HepG2 (cell line): ENCODE results near the gene ABI2.

Experiments
- CTCF ChIP-seq: sonication (generic); formaldehyde crosslinking; IDR thresholded peaks from 2 replicates; pipeline ENCODE4 v1.5.0; 2020; ENCODE audit warnings: mild to moderate bottlenecking, missing genetic modification reagents, moderate library complexity
- HNF4G ChIP-seq, 2 experiments: sonication (generic) in 1 of 2; formaldehyde crosslinking in 1 of 2; IDR thresholded peaks; 2 replicates each; pipeline versions ENCODE4 v1.4.0 to v1.6.1; 2011 to 2020; ENCODE audit warnings: borderline replicate concordance in 2 of 2, low read depth in 2 of 2, mild to moderate bottlenecking in 2 of 2, low read length in 1 of 2, missing genetic modification reagents in 1 of 2, moderate library complexity in 1 of 2
- NR2C2 ChIP-seq: sonication (generic); formaldehyde crosslinking; IDR thresholded peaks from 2 replicates; pipeline ENCODE4 v1.4.0; 2020; ENCODE audit warnings: missing genetic modification reagents, mild to moderate bottlenecking, moderate library complexity, borderline replicate concordance
- PBX3 ChIP-seq: sonication (generic); formaldehyde crosslinking; IDR thresholded peaks from 2 replicates; pipeline ENCODE4 v1.8.1; 2023; ENCODE audit warnings: missing genetic modification reagents, inconsistent platforms, borderline replicate concordance
- ZEB1 ChIP-seq: IDR thresholded peaks from 2 replicates; pipeline ENCODE4 v1.6.1; 2012; ENCODE audit warnings: mild to moderate bottlenecking, low read depth, inconsistent platforms; ENCODE audit not compliant: insufficient replicate concordance

- no peak for TF ChIP-seq CTCF (CRISPR knock-in tag)
- TF ChIP-seq HNF4G (IDR thresholded peaks at IDR 0.05; ENCODE audit: borderline replicate concordance, low read depth, low read length) = no peak
- no peak for TF ChIP-seq HNF4G (CRISPR knock-in tag; IDR thresholded peaks at IDR 0.05; ENCODE audit: borderline replicate concordance, low read depth)
- no peak for TF ChIP-seq ZEB1
- TF ChIP-seq NR2C2 (CRISPR knock-in tag) = no peak
- no peak for TF ChIP-seq PBX3 (CRISPR knock-in tag)
Observed at GRCh38 chr2:203463266-203463678, 135.1 kb downstream of the ABI2 start.
